GM18870 (cell line): ENCODE data around the gene HSDL2.
"Not testable (repeated sequence)": the region's sequence is repeated elsewhere in the genome, so short reads cannot be mapped to it uniquely, and the experiment has no call there.

Experiments used
- ATAC-seq: cut with Tn5 transposase; IDR thresholded peaks from one replicate; pipeline ENCODE4 v1.9.1; 2021; ENCODE audit warnings: moderate library complexity; ENCODE audit not compliant: unreplicated experiment

HSDL2 gene

DNA sequence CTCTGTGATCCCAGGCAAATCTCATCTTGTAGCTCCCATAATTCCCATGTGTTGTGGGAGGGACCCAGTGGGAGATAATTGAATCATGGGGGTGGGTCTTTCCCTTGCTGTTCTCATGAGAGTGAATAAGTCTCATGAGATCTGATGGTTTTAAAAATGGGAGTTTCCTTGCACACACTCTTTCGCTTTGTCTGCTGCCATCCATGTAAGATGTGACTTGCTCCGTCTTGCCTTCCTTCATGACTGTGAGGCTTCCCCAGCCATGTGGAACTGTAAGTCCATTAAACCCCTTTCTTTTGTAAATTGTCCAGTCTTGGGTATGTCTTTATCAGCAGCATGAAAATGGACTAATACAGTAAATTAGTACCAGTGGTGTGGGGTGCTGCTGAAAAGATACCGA is 14.7 kb upstream of the HSDL2 start:
- ATAC-seq = not testable (repeated sequence)

DNA sequence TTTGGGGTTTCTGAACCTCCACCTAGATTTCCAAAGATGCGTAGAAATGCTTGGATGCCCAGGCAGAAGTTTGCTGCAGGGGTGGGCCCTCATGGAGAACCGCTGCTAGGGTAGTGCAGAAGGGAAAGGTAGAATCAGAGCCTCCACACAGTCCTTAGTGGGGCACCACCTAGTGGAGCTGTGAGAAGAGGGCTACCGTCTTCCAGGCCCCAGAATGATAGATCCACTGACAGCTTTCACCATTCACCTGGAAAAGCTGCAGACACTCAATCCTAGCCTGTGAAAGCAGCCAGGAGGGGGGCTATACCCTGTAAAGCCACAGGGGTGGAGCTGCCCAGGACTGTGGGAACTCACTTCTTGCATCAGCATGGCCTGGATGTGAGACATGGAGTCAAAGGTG is 13.3 kb upstream of the HSDL2 start:
- ATAC-seq = no peak

DNA sequence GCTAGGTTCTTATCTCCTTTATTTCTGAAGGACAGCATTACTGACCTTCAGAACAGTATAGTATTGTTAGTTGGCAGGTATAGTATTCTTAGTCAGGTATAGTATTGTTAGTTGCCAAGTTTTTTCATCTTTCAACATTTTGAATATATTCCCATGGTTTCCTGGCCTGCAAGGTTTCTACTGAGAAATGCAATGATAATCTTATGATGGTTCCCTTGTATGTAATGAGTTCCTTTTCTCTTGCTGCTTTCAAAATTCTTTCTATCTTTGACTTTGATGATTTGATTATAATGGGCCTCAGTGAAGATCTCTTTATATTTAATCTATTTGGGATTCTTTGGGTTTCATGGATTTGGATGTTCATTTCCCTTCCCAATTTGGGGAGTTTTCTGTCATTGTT is 12.4 kb upstream of the HSDL2 start:
- ATAC-seq = no peak

DNA sequence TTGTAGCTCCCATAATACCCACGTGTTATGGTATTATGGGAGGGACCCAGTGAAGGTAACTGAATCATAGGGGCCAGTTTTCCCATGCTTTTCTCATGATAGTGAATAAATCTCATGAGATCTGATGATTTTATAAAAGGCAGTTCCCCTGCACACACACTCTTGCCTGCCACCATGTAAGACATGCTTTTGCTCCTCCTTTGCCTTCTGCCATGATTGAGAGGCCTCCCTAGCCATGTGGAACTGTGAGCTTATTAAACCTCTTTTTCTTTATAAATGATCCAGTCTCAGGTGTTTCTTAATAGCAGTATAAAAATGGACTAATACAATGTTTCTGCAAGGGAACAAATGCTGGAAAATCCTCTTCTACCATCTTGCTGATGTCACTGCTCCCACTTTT is 10.1 kb upstream of the HSDL2 start:
- no peak for ATAC-seq

DNA sequence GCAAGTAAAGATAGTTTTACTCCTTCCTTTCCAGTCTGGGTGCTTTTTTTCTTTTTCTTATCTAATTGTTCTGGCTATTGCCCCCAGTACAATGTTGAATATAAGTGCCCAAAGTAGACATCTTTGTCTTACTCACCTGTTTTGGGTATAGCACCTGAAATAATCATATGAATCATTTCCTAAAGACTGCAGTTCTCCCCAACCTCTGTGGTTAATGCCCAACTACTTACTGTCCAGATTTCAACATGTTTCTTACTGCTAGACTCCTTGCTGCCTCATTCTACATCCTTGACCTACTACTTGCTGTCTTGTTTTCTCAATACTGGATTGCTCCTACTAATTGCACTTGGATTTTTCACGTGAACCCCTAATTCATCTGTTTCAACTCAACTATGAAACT is 8.8 kb upstream of the HSDL2 start:
- no peak for ATAC-seq

DNA sequence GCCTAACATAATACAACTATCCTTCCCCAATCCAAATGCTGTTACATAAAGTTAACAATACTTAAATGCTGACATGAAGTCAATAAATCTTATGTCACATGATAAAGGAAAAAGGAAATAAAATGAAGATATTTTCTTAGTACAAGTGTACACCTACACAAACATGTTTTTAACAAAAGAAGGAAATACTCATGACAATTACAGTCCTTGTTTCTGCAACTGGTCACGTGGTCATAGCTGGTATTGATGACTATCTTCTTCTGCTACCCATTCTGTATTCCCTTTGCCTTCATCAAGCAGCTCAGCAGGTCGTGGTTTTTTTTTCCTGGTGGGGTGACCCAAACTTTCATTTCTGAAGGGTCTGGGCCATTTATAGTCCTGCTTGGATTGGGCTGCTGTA is 6.2 kb upstream of the HSDL2 start:
- not testable (repeated sequence) for ATAC-seq

DNA sequence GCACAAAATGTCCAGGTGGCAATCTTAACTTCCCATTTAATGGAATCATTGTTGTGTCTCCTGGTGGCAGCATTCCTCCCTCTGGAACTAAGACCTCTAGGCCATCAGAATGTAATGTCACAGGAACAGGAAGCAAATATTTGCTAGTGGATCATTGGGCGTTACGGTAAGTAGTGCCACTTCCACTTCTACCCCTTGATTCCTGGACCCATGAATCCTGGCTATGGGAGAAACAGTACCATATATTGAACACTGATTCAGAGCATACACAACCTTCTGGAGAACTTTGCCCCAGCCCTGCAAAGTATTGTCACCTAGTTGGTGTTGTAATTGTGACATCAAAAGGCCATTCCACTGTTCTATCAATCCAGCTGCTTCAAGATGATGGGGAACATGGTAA is 5.7 kb upstream of the HSDL2 start:
- not testable (repeated sequence) for ATAC-seq

DNA sequence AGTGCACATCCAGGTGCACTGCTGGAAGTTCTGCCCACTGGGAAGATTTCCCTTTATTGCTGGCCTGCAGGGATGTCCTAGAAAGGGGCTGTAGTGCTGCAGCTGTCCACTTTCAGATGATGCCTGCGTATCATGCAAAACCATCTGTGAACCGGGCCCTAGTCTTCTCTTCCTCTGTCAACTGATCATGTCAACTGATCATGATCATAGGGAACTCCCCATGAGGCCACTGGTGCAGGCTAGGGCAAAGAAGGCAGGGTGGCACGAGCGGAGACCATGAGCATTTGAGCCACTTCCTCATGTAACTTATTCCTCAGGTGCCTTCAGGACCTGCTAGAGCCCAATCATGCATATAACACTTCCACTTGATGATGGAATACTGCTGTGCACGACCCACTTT is 4.5 kb upstream of the HSDL2 start:
- no peak for ATAC-seq

DNA sequence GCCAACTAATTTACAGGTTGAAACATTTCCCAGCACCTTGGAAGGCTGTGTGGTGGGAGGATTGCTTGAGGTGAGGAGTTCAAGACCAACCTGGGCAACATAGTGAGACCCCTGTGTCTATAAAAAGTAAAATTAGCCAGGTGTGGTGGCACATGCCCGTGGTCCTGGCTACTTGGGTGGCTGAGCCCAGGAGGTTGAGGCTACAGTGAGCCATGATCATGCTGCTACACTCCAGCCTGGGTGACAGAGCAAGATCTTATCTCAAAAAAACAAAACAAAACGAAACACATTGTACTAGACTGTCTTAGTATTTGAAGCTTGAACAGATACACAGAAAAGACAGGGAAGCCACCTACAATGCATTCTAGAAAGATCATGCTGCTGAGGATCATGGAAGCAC is 2.8 kb upstream of the HSDL2 start:
- no peak for ATAC-seq

DNA sequence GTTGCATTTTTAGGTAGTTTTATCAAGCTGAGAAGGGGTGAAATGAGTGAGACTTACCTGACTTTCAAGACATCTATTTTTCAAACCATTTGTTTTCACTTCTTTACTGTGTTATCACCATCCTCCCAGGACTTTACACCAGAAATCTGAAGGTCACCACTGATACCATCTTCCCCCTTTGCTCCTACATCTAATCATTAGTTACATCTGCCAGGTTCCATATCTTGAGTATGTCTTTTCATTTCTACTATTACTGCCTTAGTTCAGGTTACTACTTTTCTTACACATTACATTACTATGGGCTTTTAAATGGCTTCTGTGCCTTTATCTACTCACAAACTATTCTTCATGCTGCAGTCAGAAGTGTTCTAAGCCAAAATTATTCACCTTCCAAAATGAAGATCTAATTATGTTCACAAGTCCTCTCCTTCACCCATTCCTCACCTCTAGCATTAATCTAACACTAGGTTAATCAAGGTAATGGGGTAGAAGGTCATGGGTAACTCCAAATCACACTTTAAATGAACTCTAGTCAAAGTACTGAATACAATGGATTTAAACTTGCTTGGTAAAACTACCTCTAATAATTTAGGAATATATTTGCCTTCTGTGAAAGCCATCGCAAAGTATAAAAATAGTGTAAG is 2.1 kb upstream of the HSDL2 start:
- no peak for ATAC-seq

DNA sequence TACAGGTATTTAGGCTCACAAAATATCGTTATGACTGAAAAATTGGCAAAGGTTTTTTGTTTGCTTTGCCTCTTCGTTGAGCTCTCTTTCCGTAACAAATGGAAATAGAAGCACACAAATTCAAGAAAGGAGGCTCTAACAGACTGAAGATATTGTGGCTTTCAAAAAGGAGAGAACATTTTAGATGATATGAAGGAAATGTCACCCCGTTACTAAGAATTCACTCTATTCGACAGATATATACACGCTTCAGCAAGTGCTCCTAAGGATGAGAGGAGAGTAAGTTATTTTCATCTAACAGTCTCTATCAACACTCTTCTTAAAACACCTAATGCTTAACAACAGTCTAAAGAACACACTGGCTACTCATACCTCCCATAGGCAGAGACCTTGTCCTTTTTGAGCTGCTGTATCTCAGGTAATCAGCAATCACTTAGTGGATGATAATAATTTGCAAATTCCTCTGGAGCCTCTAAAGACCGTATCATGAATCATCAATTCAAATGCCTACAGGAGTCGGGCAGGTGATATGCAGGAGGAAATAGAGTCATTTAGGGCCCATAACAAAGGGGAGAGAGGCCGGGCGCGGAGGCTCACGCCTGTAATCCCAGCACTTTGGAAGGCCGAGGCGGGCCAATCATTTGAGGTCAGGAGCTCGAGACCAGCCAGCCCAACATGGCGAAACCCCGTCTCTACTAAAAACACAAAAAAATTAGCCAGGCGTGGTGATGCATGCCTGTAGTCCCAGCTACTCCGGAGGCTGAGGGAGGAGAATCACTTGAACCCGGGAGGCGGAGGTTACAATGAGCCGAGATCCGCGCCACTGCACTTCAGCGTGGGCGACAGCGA is 1.4 kb upstream of the HSDL2 start:
- ATAC-seq = no peak

DNA sequence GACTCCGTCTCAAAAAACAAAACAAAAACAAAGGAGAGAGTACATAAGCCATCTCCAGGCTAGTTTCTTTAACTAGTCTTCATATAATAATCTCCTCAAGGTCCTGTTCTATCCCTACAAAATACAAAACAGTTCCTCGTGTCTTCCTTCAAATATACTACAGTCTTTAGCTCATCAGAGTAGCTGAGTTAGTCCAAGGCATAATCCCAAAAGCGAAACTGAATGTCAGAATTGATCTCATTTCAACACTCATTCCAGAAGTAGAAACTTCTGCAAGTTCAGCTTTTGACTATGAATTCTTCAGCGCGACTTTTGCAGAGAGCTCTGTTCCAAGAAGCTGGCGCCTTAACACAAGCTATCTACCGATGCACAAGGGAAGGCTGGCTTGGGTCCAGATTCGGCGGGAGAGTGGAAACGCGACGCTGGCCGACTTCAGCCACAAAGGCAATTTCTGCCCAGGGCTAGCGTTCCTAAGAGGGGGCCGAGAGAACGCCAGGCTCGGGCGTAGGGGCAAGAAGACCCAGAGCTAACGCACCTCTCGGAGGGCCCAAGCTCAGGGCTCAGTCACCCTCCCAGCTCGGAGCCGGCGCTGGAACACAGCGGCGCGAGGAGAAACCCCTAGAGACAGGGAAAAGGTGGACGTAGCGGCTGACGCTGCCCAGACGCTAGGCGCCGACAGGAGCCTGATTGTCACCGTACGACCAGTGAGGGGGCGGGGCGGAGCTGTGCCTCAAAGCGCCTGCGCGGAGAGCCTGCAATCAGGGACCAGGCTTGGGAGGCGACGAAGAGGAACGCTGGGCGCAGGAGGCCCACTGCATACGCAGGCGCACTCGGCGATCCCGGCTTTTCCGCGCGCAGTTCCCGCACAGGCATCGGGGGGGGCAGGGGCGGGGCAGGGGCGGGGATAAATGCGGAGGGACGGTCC is 469 bp upstream of the HSDL2 start:
- ATAC-seq = peak; percentile 67

DNA sequence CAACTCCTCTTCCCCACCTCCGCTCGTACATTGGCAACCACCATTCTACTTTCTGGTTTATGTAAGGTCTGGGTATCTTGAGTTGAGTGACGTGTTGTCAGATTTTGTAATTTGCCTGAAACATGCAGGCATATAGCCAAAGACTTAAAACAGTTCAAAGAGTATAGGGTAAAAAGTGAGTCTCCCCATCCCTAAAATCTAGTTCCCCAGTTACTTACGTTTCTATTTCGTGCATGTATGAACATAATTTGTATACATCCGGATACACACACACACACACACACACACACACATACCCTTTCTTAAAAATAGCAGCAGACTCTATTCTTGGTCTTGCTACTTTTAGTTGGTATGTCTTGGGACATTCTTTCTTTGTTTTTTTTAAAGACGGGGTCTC is 915 bp downstream of the HSDL2 start:
- no peak for ATAC-seq

DNA sequence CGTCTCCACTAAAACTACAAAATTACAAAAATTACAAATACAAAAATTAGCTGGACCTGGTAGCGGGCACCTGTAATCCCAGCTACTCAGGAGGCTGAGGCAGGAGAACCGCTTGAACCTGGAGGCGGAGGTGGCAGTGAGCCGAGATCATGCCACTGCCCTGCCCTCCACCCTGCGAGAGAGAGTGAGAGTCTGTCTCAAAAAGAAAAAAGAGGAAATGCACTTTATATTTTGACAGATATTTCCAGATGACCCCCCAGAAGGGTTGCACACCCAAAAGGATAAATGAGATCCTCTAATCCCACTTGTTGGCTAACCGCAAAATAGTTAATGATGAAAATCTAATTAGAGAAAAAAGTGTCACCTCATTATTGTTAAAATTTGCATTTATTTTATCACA is 2.2 kb downstream of the HSDL2 start:
- ATAC-seq = no peak

DNA sequence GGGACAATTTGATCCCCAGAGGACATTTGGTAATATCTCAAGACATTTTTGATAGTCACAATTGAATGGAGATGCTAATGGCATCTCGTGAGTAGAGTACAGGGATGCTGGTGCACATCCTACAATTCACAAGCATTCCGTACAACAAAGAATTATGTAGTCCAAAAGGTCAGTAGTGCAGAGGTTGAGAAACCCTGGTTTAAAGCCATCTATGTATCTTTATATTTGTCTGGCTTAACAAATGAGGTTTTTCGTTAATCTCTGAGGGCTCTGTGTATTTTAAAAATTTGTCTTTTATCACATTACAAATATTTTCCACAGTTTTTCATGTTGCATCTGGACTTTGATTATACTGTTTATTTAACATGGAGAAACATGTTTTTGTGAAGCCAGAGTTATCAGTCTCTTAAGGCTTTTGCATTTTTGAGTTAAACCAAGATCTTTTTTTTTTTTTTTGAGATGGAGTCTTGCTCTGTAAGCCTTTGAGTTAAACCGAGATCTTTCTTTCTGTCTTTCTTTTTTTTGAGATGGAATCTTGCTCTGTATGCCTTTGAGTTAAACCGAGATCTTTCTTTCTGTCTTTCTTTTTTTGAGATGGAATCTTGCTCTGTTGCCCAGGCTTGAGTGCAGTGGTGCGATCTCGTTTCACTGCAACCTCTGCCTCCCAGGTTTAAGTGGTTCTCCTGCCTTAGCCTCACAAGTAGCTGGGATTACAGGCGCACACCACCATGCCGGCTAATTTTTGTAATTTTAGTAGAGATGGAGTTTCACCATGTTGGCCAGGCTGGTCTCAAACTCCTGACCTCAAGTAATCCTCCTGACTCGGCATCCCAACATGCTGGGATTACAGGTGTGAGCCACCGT is 2.8 kb downstream of the HSDL2 start:
- ATAC-seq = no peak

DNA sequence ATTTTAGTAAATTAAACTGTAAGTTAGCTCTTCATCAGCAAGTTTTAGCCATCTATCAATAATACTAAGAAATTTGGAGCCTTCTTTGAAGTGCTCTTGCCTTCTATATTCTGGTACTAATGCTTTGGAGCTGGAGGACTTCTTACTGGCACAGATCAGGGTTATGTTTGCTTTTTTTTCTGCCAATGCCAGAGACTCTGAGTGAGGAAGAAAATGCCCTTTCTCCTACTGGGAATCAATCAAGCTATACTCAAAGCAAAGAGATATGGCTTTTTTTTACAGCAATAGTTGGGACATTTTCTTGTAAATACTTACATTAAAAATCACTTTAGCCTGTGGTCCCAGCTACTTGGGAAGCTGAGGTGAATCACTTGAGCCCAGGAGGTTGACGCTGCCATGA is 4.3 kb downstream of the HSDL2 start:
- ATAC-seq = no peak

DNA sequence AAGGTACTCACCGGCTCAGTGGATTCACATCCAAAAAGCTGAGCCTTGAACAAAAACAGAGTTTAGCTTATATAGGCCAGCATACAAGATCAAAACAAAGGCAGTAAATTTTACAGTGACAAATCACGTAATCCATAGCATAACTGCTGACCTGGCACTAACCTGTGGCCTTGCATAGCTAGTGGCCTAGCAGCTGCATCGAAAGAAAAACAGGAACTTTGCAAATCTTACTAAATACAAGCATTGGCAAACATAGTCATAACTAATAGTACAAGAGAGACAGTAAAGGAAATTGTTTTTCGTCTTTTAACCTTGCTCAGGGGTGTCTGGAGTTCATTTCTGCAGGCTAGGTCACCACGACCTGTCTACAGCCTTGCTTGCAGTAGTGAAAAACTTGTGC is 4.8 kb downstream of the HSDL2 start:
- ATAC-seq = no peak

DNA sequence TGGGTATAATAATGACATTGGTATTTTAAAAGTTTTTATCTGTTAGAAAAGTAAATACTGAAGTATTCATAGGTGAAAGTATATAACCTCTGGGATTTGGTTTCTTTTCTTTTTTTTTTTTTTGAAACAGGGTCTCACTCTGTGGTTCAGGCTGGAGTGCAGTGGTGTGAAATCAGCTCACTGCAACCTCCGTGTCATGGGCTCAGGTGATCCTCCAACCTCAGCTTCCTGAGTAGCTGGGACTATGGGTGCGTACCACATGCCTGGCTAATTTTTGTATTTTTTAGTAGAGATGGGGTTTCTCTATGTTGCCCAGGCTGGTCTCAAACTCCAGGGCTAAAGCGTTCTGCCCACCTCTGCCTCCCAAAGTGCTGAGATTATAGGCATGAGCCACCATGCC is 7.2 kb downstream of the HSDL2 start:
- no peak for ATAC-seq

DNA sequence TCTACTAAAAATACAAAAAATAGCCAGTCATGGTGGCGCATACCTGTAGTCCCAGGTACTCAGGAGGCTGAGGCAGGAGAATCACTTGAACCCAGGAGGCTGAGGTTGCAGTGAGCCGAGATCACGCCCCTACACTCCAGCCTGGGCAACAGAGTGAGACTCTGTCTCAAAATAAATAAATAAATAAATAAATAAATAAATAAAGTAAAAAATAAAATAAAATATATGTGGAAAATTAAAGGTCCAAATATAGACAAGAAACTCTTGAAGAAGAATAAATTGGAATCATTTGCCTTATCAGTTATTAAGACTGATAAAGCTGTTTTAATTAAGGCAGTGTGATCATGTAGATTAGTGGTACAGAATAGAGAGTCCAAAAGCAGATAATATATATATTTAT is 10.0 kb downstream of the HSDL2 start:
- ATAC-seq = not testable (repeated sequence)

DNA sequence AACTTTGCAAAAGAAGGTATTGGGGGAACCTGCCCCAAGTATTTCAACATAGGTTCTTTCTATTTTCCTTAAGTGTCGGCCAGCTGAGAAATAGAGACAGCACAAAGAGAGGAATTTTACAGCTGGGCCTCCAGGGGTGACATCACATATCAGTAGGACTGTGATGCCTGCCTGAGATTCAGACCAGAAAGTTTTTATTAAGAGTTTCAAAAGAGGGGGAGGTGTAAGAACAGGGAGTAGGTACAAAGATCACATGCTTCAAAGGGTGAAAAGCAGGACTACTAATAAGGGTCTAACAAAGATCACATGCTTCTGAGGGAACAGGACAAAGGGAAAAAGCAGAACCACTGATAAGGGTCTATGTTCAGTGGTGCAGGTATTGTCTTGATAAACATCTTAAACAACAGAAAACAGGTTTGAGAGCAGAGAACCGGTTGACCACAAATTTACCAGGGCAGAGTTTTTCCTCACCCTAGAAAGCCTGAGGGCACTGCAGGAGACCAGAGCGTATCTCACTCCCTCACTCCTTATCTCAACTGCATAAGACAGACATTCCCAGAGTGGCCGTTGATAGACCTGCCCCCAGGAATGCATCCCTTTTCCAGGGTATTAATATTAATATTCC is 12.1 kb downstream of the HSDL2 start:
- not testable (repeated sequence) for ATAC-seq
